ENCODE data around the gene TENM3. TPM values are rescaled to one million over a fixed set of nuclear protein-coding genes. Genes with fewer than 3 reads are reported as not detected.

The TENM3 gene
- total RNA-seq, 1 donor from 2014 or later = 44.9 TPM

GRCh38 chr4:182454440-182455013, 211.3 kb downstream of the TENM3 start:
- DNase-seq = no peak

DNA sequence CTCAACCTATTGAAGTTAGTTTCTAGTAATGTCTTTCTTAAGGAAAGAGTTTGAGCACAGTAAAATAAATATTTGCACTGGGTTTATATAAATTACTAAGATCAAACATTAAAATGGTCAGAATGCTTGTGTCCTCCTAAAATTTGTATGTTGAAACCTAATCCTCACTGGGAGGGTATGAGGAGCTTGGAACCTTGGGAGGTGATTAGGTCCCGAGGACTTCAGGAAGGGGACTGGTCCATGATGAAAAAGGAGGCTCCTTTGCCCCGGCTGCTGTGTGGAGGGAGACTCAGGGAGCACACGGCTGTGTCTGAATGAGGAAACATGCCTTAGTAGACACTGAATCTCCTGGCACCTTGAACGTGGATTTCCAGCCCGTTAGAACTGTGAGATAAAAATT, 221.9 kb downstream of the TENM3 start:
- DNase-seq = no peak

- no peak for DNase-seq
Observed at GRCh38 chr4:182465979-182466378, 222.8 kb downstream of the TENM3 start.

DNA sequence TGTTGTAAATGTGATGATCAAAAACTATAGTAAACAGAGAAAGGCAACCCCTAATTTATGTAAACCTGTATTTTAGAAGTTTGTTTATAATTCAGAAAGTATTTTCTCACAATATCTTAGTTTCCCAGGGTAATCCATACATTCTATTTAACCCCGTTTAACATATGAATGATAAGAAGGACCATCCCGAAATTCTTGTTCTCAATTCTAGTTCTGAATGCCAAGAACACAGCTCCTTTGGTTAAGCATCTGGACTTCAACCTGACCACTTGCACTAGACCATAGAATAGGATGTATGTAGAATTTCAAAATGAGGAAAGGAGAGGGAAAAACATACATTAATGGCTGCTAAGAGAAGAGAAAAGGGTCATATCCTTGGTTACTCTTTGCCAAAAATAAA, 227.0 kb downstream of the TENM3 start:
- no peak for DNase-seq

DNA sequence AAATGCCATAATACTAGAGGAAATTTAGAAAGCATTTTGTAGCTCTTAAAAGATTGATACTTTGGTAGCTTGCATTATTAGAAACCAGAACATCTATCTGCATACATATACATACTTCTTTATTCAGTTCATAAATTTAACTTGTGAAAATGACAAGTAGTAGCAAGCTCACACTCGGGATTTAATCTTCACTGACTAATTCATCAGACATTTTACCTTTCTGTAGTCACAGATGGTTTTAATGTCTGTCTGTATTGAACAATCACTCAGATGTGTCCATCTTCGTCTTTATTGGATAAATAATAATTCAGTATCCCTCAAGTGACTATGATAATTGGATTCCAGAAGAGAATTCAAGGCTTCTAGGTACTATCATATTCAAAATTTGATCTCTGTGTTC, 232.3 kb downstream of the TENM3 start:
- DNase-seq = no peak

GRCh38 chr4:182478475-182478874, 235.3 kb downstream of the TENM3 start:
- no peak for DNase-seq

GRCh38 chr4:182483685-182484084, 240.5 kb downstream of the TENM3 start:
- DNase-seq = no peak

GRCh38 chr4:182486881-182487280, 243.7 kb downstream of the TENM3 start:
- DNase-seq = no peak

DNA sequence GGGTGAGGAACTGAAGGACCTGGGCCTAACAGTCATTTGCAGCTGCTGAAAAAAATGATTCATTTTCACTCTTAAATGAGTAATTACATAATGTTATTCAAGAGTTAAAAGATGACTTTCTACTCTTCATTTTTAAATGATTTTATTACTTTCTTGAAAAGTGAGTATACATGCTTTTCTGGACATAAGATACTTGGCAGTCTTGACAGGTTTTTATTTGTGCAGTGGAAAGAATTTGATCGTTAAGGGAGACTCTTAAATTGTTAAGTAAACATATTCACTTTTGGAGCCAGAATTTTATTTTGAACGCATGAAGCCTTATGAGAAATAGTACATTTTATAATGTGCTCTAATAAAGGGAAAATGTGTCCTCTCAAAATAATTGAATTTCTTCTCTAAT, 245.7 kb downstream of the TENM3 start:
- no peak for DNase-seq

DNA sequence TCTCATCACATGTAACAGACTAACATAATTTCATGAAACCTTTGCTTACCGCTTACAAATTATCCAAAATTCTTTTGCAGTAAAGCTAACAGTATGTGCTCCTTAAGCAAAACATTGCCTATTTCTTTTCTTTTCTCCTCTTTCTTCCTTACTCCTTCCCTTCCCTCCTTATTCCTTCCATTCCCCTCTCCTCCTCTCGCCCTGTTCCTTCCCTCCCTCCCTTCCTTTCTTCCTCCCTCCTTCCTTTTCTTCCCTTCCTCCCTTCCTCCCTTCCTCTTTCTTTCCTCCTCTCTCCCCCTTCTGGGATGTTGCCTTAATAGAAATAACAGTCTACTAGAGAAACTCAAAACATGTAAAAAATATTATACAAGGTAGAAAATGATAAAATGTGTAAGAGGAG, 246.4 kb downstream of the TENM3 start:
- DNase-seq = no peak

- DNase-seq = no peak
Observed at GRCh38 chr4:182491719-182492118, 248.5 kb downstream of the TENM3 start.

GRCh38 chr4:182492423-182492822, 249.2 kb downstream of the TENM3 start:
- DNase-seq = no peak

- DNase-seq = no peak
Observed at GRCh38 chr4:182493377-182493776, 250.2 kb downstream of the TENM3 start.

- no peak for DNase-seq
Observed at GRCh38 chr4:182494103-182494502, 250.9 kb downstream of the TENM3 start.

GRCh38 chr4:182495031-182495430, 251.8 kb downstream of the TENM3 start:
- DNase-seq = no peak

- no peak for DNase-seq
Observed at GRCh38 chr4:182495645-182496385, 252.6 kb downstream of the TENM3 start.

DNA sequence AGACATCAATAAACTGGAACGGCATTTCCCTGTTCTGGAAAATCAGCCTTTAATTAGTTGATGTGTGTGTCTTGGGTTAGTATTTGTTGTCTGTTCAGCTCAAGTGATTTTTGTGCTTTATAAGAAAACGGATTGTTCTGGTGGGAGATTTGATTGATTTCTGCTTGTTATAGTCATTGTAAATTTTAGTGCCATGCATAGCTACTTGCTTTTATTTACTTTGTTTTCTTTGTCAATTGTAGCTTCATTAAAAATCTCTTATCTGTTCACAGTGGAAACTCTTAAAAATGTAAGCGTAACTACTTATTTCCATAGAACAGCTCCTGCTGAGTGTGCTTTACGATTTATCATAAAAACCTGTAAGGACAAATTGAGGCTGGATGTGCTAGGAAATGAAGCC, 253.2 kb downstream of the TENM3 start:
- no peak for DNase-seq

GRCh38 chr4:182502064-182502463, 258.9 kb downstream of the TENM3 start:
- no peak for DNase-seq

DNA sequence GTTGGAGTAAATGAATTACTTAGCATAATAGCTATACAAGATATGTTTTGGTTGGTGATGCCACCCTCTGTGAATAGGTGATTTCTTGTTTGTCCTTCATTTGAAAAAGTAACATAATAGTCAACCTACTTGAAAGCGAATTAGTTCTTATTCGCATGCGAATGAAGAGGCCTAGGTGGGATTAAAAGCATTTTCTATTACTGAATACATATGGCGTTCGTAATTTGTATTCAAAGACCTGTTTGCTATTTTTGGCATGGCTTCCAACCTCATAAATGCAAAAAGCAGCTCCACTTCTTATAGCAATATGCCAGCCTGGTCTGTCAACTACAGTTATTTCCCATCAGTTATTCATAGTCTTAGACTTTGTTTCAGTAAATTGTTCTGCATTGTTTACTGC, 261.3 kb downstream of the TENM3 start:
- DNase-seq = no peak

- no peak for DNase-seq
Observed at GRCh38 chr4:182507805-182508204, 264.6 kb downstream of the TENM3 start.

- no peak for DNase-seq
Observed at GRCh38 chr4:182510836-182511235, 267.6 kb downstream of the TENM3 start.

DNA sequence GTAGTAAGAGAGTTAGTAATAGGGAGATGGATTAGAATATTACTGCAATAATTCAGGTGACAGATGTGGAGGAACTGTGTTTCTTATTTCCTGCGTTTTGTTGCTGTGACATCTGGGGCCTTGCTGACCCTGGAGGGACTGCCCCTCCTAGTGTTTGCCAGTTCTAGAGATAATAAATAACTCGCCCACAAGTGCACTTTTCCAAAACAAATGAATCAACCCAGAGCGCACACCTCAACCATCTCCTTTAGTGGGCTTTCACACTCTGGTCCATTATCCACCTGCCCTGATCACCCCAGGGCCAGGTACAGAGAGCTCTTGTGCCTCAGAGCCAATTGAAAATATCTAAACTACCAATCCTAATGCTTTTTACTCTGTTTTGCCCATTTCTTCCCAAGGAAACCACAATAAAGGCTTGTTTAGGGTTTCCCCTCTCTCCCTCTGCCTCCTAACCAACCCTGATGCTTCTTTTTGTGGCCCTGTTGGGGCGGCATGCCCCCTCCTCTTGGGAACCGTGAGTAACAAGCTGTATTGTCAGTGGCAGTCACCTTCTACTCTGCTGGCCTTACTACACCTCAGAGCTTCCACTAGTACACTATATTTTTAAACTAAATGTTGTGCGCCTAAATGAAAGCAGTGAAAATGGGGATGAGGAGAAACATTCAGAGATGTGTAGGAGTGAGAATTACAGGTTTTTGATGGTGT, 270.5 kb downstream of the TENM3 start:
- no peak for DNase-seq

GRCh38 chr4:182518421-182518820, 275.2 kb downstream of the TENM3 start:
- DNase-seq = no peak

DNA sequence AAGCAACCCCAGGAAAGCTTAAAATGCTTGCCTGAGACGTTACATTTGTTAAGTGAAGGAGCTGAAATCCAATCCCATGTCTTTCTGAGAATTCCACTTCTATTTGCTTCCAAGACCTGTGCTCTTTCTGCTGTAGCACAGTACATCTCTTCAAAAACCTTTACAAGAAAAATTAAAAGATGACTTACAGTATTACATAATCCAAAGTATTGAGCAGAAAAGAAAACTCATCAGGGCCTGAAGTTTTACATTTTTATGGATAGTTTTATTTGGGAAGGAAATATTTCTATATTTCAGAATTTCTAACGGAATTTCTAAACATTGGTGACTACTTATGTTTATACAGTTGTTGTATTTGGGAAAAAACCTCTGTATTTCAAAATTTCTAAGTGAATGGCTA, 276.3 kb downstream of the TENM3 start:
- no peak for DNase-seq

Data from occipital lobe (tissue), 2 donors.